Central memory CD4-positive, alpha-beta T cell (primary cell): ENCODE data around the gene WAS.
A peak's percentile ranks its signal among the peaks of the same experiment; 100 is the strongest.

ENCODE experiments used
- DNase-seq: peaks from one replicate; pipeline ENCODE4 v3.0.0; 2022

The WAS gene

GRCh38 chrX:48713847-48714246, 30.2 kb downstream of the WAS start:
- DNase-seq: peak; percentile 48

DNA sequence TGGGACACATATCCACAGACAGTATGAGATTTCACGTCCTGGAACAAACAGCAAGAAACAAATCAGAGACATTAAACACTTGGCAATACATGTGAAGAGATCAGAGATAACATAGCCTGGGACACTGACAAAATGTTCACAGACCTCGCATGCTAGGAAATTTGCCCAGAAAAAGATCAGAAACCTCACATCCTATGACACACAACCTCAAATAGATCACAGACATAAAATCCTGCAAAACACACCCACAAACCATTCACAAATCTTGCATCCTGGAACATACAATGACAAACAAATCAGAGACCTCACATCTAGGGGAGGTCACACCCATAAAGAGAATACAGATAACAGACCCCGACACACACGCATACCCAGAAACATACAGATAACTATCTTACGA, 31.0 kb downstream of the WAS start:
- peak; percentile 57 for DNase-seq

- DNase-seq: no peak
These were observed 31.5 kb downstream of the WAS start for GRCh38 chrX:48715072-48715471.

- DNase-seq: no peak
These were observed 32.4 kb downstream of the WAS start for GRCh38 chrX:48715876-48716502.

GRCh38 chrX:48719958-48720357, 36.4 kb downstream of the WAS start:
- DNase-seq: no peak

GRCh38 chrX:48720577-48721250, 37.1 kb downstream of the WAS start:
- DNase-seq: peak; percentile 35

DNA sequence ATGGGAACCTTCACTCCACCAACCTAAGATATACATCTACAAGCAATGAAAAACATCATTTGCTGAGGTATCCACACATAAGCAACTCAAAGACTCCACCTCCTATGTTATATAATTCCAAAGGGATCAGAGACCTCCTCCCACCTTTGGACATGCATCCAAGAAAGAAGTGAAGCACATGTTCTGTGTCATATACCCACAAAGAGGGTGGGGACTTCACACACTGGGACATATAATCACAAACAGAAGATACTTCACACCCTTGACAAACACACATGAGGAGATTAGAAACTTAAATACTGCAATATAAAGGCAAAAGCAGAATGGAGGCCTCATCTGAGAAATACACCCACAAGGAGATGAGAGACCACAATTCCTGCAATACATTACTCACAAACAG, 38.3 kb downstream of the WAS start:
- DNase-seq: no peak

- DNase-seq: peak; percentile 18
These were observed 43.0 kb downstream of the WAS start for GRCh38 chrX:48726596-48726995.

GRCh38 chrX:48728653-48729052, 45.1 kb downstream of the WAS start:
- no peak for DNase-seq

- no peak for DNase-seq
These were observed 52.7 kb downstream of the WAS start for GRCh38 chrX:48736303-48736702.

- no peak for DNase-seq
These were observed 53.2 kb downstream of the WAS start for GRCh38 chrX:48736878-48737212.

DNA sequence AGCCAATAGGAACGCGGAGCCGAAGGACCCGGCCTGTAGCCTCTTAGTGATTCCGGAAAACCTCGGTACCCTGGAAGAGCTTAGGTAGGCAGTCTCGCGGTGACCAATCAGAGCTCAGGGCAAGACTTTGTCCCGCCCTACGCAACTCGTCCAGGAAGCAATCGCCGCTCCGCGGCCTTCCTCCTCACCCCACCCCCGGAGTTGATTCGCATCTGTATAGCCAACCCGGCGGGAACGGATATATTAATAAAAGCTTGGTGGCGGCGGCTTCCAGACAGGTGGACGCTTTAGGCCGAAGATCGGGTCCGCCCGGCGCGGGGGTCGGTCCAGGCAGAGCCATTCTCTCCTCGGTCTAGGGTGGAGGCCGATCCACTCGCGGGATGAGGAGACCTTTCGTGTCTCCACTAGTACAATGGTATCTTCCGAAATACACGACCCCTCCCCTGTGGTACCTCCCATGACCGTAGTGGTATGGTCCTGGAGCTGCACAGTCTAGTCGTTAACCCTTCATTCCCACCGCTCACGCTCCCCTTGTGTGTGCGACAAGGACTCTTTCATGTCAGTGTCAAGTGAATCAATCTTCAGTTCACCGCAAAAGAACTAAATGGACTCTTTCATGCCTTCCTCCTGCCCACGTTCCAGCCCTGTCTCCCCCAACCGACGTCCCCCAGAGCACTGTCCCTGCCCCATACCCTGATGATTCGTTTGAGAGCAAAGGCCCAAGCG, 53.8 kb downstream of the WAS start:
- DNase-seq: peak; percentile 90

DNA sequence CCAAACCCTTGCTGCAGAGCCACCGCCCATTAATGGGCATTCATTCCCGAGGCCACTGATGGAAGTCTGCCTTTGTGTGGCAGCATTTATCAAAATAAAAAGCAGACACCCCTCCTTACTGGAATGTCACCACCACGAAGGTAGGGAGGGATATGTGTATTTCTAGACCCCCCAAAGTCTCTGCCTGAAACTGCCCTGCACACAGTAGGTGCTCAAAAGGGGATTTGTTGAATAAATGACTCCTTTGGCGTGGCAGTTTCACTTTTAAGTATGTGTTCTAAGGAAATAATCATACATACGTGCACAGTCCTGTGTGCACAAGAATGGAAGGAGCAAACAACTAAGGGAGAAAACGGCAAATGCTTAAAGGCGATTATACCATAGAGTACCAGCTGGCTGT, 54.3 kb downstream of the WAS start:
- DNase-seq: no peak
